ENCODE results near the gene TUBG1. TPM values are rescaled to one million over a fixed set of nuclear protein-coding genes. Genes with fewer than 3 reads are reported as not detected.

The TUBG1 gene
- total RNA-seq, 1 donor from 2014 or later: 96.1 TPM

DNA sequence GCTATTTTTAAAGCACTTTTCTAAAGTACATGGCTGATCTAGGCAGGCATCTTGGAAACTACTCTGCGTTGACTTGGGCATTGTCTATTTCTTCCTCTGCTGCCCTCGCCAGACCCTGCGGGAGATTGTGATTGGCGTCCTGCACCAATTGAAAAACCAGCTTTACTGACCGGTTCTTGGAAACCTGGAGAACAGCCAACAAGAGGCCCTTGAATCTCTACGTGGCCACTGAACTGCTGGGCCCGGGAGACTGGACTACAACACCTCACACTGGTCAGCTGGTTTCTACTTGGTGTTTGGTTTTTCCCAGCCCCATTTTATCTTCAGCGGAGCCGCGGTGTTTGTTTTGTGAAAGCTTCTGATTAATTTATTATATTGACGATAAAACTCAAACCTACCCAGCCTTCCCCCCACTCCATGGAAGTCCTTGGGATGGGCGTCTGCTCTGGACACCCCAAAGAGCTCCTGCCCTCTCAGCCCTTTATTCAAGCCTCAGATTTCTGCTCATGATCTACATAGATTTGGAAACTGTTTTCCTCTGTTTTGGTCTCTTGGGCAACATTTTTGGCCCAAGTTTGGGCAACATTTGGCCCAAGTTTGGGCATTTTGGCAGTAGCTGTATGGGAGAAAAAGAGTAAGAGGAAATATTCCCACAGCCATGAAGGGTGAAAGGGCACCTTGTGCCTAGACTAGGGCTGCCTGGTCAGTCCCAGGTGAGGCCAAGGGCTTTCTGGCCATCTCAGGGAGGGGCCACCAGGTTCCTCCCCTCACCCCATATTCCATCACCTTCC, 37.9 kb upstream of the TUBG1 start:
- no peak for TF ChIP-seq CTCF (conservative IDR thresholded peaks at IDR 0.05; ENCODE audit: low read depth, low read length)
- no peak for DNase-seq (ENCODE audit: low read depth)
- H3K4me3 ChIP-seq (ENCODE audit: low read depth, low read length): no peak overlapping the region

DNA sequence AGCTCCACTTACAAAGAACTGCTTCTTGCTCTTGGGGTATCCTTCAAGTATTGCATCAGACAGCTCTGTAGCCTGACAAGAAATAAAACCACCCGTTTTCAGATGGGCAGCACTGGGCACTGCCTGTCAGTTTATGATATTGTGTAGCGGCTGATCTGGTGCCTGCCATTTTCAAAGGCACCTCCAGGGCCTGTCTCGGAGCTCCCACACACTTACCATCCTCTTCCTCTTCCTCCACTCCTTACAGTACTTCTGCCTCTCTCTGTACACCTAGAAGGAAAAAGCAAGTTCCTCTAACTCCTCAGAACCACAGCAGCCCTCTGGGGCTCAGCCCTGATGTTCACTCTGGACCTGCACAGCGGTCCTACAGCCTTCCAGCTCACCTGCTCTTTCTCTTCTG, 36.4 kb upstream of the TUBG1 start:
- H3K4me3 ChIP-seq (ENCODE audit: low read depth, low read length): no peak overlapping the region
- TF ChIP-seq CTCF (conservative IDR thresholded peaks at IDR 0.05; ENCODE audit: low read depth, low read length): no peak
- DNase-seq (ENCODE audit: low read depth): no peak

DNA sequence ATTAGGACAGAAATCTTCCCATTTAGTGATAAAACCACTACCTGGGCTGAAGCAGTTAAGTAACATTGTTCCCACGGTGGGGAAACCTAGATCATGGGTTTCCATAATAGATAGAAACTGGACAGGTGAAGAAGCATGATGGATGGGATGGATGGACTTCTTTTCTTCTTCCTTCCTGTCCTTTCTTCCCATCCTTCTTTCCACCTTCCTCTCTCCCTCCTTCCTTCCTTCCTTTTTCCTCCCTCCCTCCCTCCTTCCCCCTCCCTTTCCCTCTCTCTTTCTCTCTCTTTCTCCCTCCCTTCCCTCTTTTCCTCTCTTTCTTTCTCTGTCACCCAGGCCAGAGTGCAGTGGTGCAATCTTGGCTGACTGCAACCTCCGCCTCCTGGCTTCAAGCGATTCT, 35.0 kb upstream of the TUBG1 start:
- TF ChIP-seq CTCF (conservative IDR thresholded peaks at IDR 0.05; ENCODE audit: low read depth, low read length): no peak
- no peak for DNase-seq (ENCODE audit: low read depth)
- no peak overlapping the region for H3K4me3 ChIP-seq (ENCODE audit: low read depth, low read length)

GRCh38 chr17:42577140-42577531, 32.3 kb upstream of the TUBG1 start:
- H3K4me3 ChIP-seq (ENCODE audit: low read depth, low read length): peak overlapping the region; percentile 98
- no peak for TF ChIP-seq CTCF (conservative IDR thresholded peaks at IDR 0.05; ENCODE audit: low read depth, low read length)
- DNase-seq (ENCODE audit: low read depth): no peak

- H3K4me3 ChIP-seq (ENCODE audit: low read depth, low read length): peak within 1 kb of the TSS; percentile 98
- peak; percentile 59 for DNase-seq (ENCODE audit: low read depth)
- TF ChIP-seq CTCF (conservative IDR thresholded peaks at IDR 0.05; ENCODE audit: low read depth, low read length): peak; percentile 49
Measured at GRCh38 chr17:42577532-42578281, 31.8 kb upstream of the TUBG1 start, which contains the start of gene PSMC3IP. Gene PSMC3IP, minus strand, starts transcription at chr17:42577729. Its CDS starts 43 bp downstream, at chr17:42577686.

DNA sequence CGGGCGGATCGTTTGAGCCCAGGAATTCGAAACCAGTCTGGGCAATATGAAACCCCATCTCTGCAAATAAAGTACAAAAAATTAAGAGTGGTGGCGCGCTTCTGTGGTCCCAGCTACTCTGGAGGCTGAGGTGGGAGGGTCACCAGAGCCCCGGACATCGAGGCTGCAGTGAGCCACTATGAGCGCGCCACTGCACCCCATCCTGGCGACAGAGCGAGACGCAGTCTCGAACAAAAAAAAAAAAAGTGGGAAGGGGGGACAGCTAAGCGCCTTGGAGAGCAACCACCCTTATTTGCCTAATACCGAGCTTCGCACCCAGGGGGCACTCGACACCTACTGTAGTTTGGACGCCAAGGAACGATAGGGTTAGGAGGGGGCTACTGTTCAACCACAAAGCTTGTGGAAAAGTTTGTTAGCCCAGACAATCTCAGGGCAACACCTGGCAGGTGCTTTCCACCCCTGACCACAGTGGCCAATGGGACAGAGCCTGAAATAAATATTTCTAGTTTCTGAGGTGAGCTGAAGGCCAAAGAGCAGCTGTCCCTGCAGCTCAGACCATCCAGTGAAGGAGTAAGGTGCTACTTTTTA, 31.1 kb upstream of the TUBG1 start:
- H3K4me3 ChIP-seq (ENCODE audit: low read depth, low read length): peak overlapping the region; percentile 98
- DNase-seq (ENCODE audit: low read depth): no peak
- peak; percentile 81 for TF ChIP-seq CTCF (conservative IDR thresholded peaks at IDR 0.05; ENCODE audit: low read depth, low read length)

All from epithelial cell of proximal tubule (primary cell).